Measurements from ENCODE around the gene CCNYL1.
A peak's percentile ranks its signal among the peaks of the same experiment; 100 is the strongest.

Gene CCNYL1

DNA sequence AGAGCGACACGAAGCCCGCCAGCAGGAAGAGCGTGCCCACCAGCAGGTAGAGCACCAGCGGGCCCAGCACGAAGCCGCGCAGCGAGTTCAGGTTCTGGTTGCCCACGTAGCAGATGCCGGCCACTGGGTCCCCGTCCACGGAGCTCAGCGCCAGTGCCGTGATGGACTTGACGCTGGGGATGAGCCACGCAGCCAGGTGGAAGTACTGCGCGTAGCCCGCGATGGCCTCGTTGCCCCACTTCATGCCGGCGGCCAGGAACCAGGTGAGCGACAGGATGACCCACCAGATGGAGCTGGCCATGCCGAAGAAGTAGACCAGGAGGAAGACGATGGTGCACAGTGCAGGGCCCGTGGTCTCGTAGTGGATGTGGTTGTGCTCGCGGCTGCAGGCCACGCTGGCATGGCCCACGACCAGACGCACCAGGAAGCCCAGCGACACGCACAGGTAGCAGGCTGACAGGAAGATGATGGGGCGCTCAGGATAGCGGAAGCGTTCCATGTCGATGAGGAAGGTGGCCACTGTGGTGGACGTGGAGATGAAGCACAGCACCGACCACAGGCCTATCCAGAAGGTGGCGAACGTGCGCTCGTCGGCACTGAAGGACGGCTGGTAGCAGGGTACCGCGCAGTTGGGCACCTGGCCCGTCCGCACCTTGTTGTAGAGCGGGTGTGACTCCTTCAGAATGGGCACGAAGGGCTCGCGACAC is 56.2 kb downstream of the CCNYL1 start:
- no peak for DNase-seq

DNA sequence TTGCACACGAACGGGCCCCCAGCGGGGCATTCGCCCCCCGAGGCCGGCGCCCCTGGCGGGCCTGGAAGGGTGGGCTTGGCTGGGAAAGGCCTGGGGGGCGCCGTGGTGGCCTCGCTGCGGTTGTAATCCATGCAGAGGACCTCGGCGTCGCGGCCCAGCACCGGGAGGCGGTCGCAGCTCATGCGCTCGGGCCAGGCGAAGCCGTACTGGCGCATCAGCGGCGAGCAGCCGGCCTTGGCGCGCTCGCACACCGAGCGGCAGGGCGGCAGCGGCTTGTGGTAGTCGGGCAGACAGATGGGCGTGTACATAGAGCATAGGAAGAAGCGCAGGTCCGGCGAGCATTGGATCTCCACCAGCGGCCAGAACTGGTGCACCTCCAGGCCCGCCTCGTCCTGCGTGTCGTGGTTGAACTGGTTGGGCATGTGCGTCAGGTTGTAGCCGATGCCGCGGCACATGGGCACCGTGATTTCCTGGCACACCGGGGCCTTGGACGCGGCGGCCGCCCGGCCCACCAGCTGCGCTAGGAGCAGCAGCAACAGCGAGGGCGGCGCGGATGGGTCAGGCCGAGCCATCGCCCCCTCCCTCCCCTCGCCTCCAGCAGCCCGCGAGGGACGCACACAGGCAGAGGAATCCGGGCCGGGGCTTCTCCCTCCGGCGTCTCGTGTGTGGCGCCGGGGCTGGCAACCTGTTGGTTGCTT is 56.9 kb downstream of the CCNYL1 start:
- DNase-seq: peak; percentile 40

DNA sequence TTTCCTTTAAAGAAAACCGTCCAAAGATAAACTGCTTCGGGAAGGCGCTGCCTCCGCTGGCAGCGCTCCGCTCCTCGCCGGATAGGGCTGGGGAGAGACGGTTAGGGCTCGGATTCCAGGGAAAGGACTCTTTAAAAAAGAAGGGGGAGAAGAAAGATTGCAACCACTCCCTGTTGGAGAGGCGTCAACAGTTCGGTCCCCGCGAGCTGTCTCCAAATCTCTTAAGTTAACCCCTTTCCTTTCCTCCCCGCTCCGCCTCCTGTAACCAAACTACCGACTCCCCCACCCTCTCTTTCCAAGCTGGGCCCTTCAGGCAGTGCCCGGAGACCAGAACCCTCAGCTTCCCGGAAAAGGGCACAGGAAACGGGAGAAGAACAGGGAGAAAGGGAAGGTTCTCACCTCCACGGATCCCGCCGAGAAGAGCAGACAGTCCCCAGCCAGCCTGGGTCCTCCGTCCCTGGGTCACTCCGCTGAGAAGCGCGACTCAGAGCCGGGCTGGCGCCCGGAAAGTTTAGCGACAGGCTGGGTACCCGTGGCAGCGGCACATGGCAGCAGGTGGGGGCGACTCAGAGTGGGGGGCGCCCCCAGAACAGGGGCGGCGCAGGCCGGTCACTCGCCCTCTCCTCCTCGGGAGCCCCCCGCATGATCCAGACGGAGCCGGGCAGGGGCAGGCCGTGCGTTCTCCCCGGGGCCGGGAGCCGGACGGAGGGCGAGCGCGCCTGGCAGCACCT is 57.6 kb downstream of the CCNYL1 start:
- DNase-seq: peak; percentile 51

DNA sequence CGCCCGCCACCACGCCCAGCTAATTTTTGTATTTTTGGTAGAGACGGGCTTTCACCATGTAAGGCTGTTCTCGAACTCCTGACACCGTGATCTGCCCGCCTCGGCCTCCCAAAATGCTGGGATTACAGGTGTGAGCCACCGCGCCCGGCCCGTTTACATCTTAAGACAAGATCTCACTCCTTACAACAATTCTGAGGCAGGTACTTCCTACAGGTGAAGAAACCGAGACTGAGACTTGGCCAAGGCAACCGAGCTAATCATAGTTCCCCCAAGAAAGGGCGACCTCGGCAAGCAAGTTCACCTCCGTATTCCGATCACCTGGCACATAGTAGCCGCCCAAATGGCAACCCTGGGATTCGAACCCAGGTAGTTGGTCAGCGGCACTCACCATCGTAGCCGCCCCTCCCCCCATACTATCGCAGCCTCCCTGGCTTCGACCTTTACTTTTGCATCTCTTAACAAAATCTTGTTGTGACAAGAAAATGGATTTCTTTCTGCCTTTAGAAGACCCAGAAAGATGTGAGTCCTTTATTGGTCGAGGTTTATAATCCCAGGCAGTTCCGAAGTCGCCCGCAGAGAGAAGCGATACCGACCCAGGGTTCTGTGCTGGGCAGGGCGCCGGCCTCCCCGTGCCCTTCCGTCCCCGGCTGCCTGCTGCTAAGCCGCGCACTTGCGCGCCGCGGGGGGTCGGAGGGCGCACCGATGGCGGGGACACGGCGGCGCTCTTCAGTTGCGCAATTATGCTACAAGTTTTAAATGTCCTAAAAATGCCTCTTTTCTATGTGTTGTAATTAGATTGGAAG is 59.4 kb downstream of the CCNYL1 start:
- DNase-seq: peak; percentile 31

DNA sequence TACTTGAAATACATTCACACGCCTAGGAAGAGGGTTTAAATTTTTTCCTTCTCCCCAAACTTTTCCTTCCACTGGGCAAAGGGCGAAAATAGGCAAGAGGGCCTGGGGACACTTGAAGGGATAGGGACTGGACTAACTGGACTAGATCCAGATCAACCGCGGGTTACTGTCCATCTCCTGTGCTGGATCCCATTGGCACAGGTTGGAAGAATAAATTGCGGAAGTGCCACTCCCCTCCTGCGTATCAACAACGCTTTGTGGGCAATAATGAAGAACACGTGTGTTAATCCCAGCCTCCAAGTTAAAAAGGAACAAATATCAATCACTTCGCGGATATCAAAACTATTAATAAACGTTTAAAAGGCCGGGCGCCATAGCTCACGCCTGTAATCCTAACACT is 60.0 kb downstream of the CCNYL1 start:
- DNase-seq: no peak

DNA sequence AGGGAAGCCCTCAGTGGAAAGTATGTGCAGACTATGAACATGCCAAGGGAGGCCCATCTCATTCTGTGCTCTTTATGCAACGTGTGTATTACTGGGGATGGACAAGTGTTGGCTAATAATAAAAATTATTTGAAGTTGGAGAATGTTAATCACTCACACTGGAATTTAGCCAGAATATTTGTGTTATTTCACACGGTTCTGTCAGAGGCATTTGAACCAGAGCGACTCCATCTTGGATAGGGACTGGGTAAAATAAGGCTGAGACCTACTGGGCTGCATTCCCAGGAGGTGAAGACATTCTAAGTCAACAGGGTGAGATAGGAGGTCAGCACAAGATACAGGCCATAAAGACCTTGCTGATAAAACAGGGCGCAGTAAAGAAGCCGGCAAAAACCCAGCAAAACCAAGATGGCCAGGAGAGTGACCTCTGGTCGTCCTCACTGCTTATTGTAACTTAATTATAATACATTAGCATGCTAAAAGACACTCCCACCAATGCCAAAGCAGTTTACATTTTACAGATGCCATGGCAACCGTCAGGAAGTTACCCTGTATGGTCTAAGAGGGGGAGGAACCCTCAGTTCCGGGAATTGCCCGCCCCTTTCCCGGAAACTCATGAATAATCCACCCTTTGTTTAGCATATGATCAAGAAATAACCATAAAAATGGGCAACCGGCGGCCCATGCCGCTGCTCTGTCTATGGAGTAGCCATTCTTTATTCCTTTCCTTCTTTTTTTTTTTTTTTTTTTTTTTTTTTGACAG is 60.8 kb downstream of the CCNYL1 start:
- peak; percentile 35 for DNase-seq

DNA sequence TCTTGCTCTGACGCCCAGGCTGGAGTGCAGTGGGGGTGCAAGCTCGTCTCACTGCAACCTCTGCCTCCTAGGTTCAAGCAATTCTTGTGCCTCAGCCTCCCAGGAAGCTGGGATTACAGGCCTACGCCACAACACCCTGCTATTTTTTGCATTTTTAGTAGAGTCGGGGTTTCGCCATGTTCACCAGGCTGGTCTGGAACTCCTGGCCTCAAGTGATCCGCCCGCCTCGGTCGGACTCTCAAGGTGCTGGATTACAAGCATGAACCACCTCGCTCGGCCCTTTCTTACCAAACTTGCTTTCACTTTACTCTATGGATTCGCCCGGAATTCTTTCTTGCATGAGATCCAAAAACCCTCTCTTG is 61.4 kb downstream of the CCNYL1 start:
- DNase-seq: no peak

DNA sequence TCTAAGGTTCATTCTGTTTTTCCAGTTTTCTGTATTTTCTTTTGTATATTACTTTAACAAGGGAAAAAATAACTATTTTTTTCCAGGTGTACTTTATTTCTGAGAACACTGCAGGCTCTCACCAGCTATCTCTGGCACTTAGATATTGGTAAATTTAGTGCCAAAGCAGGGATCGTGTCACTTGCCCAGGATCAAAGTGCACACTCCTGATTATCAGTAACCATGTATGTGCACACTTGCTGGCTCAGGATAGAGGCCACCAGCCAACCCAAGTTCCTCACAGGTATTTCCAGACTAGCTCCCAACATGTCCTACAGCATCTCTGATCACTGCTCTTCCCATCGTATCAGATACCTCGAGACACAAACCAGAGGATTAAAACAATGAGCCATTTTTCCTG is 64.0 kb downstream of the CCNYL1 start:
- no peak for DNase-seq

DNA sequence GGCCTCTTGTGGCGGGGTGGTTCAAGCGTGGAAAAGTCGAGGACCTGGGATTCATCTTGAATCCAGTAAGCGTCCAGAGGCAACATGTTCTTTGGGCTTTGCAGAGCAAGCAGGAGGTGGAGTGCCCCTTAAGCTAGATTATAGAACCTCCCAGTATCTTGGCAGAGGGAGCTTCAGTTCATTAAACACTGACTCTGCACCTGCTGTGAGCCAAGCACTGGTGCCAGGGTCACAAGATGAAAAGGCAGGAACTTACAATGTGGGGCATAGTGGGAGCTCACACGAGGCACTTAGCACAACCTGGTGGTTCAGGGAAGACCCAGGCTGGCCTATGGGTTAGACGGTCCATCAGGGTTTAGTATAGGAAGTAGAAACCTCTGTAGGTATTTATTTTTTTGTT is 65.7 kb downstream of the CCNYL1 start:
- DNase-seq: no peak

DNA sequence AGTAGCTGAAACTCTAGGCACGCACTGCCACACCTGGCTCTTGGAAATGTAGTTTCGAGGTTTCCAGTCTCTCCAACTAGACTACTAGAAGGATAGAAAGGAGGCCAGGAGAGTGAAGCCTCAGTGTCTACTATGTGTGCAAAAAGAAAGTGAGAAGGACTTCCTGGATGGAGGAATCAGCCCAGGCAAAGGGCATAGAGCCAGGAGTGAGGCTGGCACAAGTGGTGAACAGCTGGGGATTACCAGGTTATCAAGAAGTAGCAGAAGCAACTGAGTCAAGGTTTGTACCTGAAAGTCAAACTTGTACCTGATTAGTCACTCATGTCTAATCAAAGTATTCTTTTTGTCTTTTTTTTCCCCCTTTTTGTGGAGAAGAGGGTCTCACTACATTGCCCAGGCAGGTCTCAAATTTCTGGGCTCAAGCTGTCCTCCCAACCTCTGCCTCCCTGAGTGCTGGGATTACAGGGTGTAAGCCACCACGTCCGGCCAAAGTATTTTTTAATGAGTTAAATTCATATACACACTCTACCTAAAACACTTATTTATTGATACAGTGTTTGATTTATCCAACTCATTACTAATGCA is 67.0 kb downstream of the CCNYL1 start:
- DNase-seq: no peak

DNA sequence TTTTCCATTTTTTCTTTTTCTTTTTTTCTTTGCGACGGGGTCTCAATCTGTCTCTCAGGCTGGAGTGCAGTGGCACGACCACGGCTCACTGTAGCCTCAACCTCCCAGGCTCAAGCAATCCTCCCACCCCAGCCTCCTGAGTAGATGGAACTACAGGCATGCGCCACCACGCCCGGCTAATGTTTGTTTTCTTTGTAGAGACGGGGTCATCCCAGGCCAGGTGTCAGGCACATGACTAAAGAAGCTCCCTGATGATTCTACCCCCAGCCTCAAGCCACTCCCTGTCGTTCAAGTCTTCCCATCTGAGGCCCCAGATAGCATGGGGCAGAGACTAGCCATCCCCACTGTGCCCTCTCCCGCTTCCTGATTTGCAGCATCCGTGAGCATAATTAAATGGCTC is 68.1 kb downstream of the CCNYL1 start:
- no peak for DNase-seq

DNA sequence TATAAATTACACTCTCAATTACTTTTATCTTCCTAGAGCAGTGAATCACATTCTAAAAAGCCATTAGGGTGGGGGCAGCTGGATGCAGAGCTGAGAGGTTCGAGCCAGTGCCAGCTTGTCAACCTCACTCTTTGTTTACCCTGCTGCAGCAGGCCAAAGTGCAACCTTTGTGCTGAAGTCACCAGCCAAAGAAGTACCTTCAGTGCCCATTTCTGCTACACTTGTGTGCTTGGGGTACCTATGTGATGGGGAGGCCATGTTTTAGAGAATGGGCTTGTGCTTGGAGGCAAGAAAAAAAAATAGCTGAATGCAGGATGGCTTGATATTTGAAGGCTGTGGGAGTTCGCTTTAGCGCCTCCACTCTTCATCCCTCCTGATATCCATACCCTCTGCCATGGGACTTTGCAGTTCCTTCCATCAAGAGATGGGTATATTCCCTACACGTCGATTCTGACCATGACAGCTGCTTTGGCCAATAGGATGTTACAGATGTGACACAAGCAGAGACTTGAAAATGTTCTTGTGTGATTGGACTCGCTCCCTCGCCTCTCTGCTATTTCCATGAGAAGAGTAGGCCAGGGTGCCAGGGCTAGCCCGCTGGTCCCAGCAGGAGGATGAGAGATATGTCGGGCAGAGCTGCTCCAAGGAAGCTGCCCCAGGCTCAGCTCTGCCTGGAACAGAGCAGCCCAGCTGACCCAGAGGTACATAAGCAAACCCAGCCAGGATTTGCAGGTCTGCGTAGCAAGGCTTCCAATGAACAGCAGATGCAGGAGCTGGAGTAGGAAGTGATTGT is 71.0 kb downstream of the CCNYL1 start:
- no peak for DNase-seq

DNA sequence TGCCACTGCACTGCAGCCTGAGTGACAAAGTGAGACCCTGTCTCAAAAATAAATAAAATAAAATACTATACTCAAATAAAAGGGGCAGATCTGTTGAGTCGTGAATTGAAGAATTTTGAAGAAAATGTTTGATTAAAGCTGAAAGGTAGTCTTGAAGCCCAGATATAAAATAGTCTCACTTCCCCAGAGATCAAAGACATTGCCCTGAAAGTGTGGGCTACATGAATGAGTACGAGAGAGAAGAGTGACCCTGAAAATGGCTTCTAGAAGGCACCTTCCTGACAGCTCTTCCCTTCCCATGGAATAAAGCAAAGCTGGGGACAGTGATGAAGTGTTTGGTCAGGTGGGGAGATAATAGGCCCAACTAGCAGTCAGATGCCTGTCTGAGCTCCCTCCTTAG is 72.1 kb downstream of the CCNYL1 start:
- DNase-seq: no peak

DNA sequence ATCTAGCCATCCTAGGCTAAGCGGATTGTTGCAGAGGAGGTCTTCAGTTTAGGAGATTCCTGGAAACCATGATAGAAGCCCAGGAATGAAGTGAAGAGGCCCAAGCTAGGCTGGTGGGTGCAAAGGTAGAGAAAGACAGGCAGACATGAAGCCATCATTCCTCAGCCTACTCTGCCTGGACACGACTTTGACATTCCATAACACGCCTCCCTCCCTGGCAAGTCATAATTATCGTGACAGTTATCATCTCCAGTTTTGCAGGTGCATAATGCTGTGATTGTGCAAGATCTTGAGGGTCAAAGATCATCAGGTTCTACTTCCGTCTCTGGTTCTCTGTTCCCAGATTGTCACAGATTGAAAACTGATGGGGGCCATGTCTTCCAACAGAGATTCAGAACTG is 73.5 kb downstream of the CCNYL1 start:
- no peak for DNase-seq

DNA sequence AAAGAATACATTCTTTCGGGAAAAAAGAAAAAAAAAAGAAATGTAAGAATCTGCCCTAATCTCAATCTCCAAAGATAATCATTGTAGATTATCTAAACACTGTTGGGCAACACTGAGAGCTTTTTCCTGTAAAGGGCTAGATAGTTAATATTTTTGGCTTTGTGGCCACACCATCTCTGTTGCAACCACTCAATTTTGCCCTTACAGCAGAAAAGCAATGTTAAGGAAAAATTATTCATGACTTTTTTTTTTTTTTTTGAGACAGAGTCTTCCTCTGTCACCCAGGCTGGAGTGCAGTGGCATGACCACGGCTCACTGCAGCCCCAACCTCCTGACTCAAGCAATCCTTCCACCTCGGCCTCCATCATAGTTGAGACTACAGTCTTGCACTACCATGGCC is 75.6 kb downstream of the CCNYL1 start:
- DNase-seq: no peak

DNA sequence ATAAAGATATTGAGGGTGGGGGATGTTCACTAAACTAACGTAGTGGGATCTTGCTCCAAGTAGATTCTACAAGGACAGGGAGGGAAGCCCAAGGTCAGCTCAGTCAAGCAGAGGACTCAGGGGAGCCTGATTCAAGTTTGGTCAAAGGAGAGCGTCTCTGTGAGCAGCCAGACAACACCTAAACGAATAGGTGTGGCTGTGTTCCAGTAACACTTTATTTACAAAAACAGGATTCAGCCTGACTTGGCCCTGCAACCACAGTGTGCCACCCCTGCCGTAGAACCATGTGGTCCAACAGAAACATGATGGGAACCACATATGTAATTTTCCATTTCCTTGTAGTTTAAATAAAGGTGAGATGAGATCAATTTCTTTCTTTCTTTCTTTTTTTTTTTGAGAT is 76.4 kb downstream of the CCNYL1 start:
- no peak for DNase-seq

DNA sequence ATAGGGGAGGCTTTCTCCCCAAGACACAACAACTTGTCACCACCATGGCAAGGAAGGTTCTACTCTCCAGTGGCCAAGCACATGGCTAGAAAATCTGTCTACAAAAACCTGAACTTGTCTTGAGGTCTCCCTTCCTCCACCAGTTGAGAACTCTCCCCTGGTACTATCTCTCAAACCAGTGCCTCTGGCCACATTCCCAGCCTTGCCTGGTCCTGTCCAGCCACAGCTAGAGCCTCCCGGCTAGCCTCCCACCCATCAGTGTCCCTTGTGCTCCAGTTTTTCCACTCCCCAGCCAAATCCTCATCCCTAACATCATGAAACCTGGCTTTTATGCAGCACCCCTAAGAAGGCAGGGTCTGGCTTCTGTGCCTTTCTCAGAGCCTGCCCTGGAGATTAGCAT is 79.5 kb downstream of the CCNYL1 start:
- DNase-seq: no peak

DNA sequence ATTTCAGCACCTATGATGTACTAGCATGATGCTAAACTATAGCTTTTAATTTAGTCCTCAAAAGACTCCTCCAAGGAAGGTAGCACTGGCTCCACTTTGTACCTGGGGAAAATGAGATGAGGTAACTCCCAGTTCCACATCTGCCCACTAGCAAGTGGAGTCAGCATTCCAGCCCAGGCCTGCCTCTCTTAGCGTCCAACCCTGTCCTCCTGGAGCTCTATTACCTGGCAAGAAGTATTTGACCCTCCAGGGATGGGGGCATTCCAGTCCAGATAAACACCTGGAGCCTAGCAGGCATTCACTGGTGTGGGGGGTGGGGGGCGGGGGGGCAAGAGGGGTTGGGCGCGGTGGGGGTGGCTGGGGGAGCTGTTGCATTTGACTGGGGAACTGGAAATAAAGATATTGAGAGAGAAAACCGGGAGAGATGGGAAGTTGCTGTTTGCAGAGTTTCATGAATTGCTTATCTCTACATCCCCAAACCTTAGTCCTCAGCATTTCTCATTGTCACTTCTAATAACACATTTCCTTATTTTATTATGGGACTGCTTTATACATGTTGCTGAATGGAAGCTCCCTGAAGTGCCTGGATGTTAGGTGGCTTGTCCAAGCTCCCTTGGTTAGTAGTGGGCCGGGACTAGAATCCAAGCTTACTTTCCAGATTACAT is 80.3 kb downstream of the CCNYL1 start:
- no peak for DNase-seq

DNA sequence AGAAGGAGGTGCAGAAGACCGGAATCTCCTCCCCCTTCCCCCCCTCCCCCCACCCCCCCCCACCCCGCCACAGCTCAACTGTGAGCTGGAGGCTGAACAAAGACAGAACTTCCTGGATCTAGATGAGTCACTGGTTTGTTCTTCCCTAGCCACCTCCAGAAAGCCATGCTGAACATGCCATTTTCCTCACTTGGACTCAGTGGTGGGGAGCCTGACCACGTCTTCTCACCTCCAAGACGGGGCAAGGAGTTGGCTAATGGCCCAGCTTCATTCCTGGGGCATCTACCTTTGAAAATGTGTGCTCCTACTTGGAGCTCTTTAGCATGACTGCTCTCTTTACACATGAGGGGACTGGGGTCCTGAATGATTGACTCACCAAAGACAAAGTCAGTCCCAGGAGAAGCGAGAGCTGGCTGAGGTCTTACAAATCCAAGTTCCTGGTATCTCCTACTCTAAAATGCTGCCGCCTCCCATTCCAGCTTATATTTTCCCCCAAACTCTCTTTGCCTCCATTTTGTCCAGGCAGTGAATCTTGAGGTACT is 80.9 kb downstream of the CCNYL1 start:
- no peak for DNase-seq

DNA sequence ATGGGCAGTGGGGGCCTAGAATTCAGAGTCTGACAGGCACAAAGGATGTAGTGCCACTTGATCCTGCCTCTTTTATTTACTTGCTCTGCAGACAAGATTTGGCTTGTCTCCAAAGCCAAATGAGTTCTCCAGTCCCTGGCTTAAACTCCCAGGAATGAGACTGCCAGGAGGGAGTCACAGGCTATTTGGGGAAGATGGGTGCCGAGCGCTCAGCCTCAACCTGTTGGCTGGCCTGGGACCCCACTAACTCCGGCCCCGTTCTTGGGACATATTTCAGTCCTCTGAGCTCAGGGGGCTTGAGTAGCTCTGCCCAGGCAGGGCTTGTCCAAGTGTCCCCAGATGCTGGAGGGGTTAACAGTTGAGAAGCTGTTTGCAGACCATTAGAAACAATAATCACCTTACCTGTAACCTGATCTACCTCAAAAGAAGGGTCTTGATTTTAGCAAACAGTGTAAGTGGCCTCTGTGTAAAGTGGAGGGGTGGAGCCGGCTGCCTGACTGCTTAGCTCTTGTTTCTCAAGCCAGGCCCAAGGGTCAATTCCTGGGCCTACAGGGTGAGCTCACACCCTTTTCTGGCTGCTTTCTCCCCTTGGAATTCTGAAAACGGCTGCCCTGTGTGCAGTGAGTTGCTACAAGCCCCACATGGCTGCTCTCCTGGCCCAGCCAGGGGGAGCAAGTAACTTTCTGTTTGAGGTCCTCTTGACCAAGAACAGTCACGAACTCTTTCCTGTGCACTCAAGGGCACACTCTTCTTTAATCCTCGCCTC is 85.3 kb downstream of the CCNYL1 start:
- DNase-seq: no peak

Data from activated CD4-positive, CD25-positive, alpha-beta regulatory T cell treated with anti-CD3 and anti-CD28 coated beads, Interleukin-2, amount 50 U/mL, for 72 hours (primary cell).